OCI-LY7 (cell line): Measurements from ENCODE around the gene POLR2L. TPM values are rescaled to one million over a fixed set of nuclear protein-coding genes. Genes with fewer than 3 reads are reported as not detected.

Source experiments
- BruUV-seq: library from RNA; stranded (reverse); fragments of 400-500 nt; replicated peaks from 2 replicates; lab custom pipeline; 2021; lab: Mats Ljungman, UMichigan
- CTCF ChIA-PET: fragments of 300-600 bp; sonication (Branson Sonifier 250); formaldehyde crosslinking; loops from one replicate; lab custom pipeline; 2022; ENCODE audit warnings: antibody characterized with exemption; ENCODE audit not compliant: unreplicated experiment; lab: Charles Lee
- POLR2A ChIA-PET: fragments of 300-600 bp; sonication (Branson Sonifier 250); formaldehyde crosslinking; loops from one replicate; lab custom pipeline; 2022; ENCODE audit warnings: antibody characterized with exemption; lab: Charles Lee
- DNase-seq: peaks from one replicate; pipeline ENCODE4 v3.0.0-alpha.2; 2015; ENCODE audit warnings: low spot score
- H2AFZ ChIP-seq: fragments of 200-600 bp; sonication (generic), shearing (Covaris generic); 2 replicates; pipeline ENCODE4 v1.6.1; 2014; ENCODE audit warnings: mild to moderate bottlenecking, antibody characterized with exemption, low read length, moderate library complexity
- H3K27ac ChIP-seq: fragments of 200-600 bp; sonication (generic); 2 replicates; pipeline ENCODE4 v1.5.1; 2014; ENCODE audit warnings: mixed run types, low read depth, mild to moderate bottlenecking, moderate library complexity, low read length, inconsistent platforms; ENCODE audit not compliant: poor library complexity, severe bottlenecking
- H3K36me3 ChIP-seq: fragments of 200-600 bp; sonication (generic); 2 replicates; pipeline ENCODE4 v1.6.1; 2014; ENCODE audit warnings: mild to moderate bottlenecking, antibody characterized with exemption, low read length, moderate library complexity, mixed read lengths; ENCODE audit not compliant: insufficient read depth
- H3K4me1 ChIP-seq: fragments of 200-600 bp; sonication (generic); 2 replicates; pipeline ENCODE4 v1.5.1; 2014; ENCODE audit warnings: mild to moderate bottlenecking, low read length; ENCODE audit not compliant: insufficient read depth, poor library complexity, severe bottlenecking
- H3K4me2 ChIP-seq: fragments of 200-600 bp; sonication (generic); 2 replicates; pipeline ENCODE4 v1.6.1; 2014; ENCODE audit warnings: mild to moderate bottlenecking, low read length
- H3K4me3 ChIP-seq: fragments of 200-600 bp; sonication (generic); 2 replicates; pipeline ENCODE4 v1.5.1; 2014; ENCODE audit warnings: mild to moderate bottlenecking, low read depth, low read length; ENCODE audit not compliant: poor library complexity, severe bottlenecking
- H3K79me2 ChIP-seq: fragments of 200-600 bp; sonication (generic); 2 replicates; pipeline ENCODE4 v1.6.1; 2016; ENCODE audit warnings: low read depth, mild to moderate bottlenecking, low read length, moderate library complexity, mixed read lengths; ENCODE audit not compliant: insufficient read depth
- H3K9me2 ChIP-seq: fragments of 200-600 bp; sonication (generic); 2 replicates; pipeline ENCODE4 v1.6.1; 2016; ENCODE audit warnings: mild to moderate bottlenecking, low read length, mixed read lengths; ENCODE audit not compliant: insufficient read depth
- H3K9me3 ChIP-seq: fragments of 200-600 bp; sonication (generic); 2 replicates; pipeline ENCODE4 v1.6.1; 2014; ENCODE audit warnings: mild to moderate bottlenecking, mixed run types, low read length, mixed read lengths
- H4K20me1 ChIP-seq: fragments of 200-600 bp; sonication (generic); 2 replicates; pipeline ENCODE4 v1.6.1; 2014; ENCODE audit warnings: mild to moderate bottlenecking, antibody characterized with exemption, low read length, moderate library complexity, mixed read lengths; ENCODE audit not compliant: insufficient read depth
- CTCF ChIP-seq: fragments of 200-600 bp; sonication (generic); conservative IDR thresholded peaks from 2 replicates; pipeline ENCODE4 v1.5.1; 2014; ENCODE audit warnings: mild to moderate bottlenecking, antibody characterized with exemption, low read length, moderate library complexity, mixed read lengths
- EZH2phosphoT487 ChIP-seq: fragments of 200-600 bp; sonication (generic); IDR thresholded peaks from 2 replicates; pipeline ENCODE4 v1.6.1; 2018; ENCODE audit warnings: low read depth, borderline replicate concordance, mild to moderate bottlenecking, mixed run types, antibody characterized with exemption, low read length, moderate library complexity, mixed read lengths
- intact Hi-C: fragments of 100-400 bp; cut with micrococcal nuclease; formaldehyde crosslinking; loops from one replicate; pipeline ENCODE4 v1.10.0; 2022; ENCODE audit not compliant: unreplicated experiment
- total RNA-seq, 2 experiments: library from RNA; depleted of rRNA in 1 of 2; stranded (reverse); fragments of >200 nt in 1 of 2; shearing (Covaris generic) in 1 of 2; gene quantifications; 2 replicates each; pipeline ENCODE4 v1.2.3, GENCODE V29; 2014 to 2022

Gene POLR2L
- total RNA-seq, 2 experiments from 2014 or later, result 88.3 to 206 TPM

- Histone ChIP-seq H4K20me1 (no peaks in the 10 kb centered on the region), H3K4me3 (no peak overlapping the region), H3K9me2 (no peaks in the 10 kb centered on the region), H3K36me3 (no peaks in the 10 kb centered on the region), H3K4me2 (no peak overlapping the region), H3K9me3 (no peaks in the 10 kb centered on the region), H3K4me1 (no peaks in the 10 kb centered on the region), H2AFZ (no peak overlapping the region), H3K27ac (no peak overlapping the region), H3K79me2 (no peaks in the 10 kb centered on the region)
- DNase-seq, result no peak
- intact Hi-C loops, result no loop called here
- TF ChIP-seq EZH2phosphoT487 (no peak), CTCF (no peak)
- no TSS peak for BruUV-seq
- POLR2A ChIA-PET, result no interaction called here
- CTCF ChIA-PET, result no interaction called here
These were observed 21.8 kb upstream of the POLR2L start for GRCh38 chr11:863910-864827.

- TF ChIP-seq EZH2phosphoT487 (no peak), CTCF (no peak)
- CTCF ChIA-PET, result no interaction called here
- BruUV-seq, result no TSS peak
- Histone ChIP-seq H3K4me3 (no peak overlapping the region), H3K27ac (no peak overlapping the region), H3K9me3 (no peaks in the 10 kb centered on the region), H4K20me1 (no peaks in the 10 kb centered on the region), H3K4me2 (no peak overlapping the region), H3K36me3 (no peaks in the 10 kb centered on the region), H3K9me2 (no peaks in the 10 kb centered on the region), H3K4me1 (no peaks in the 10 kb centered on the region), H3K79me2 (no peaks in the 10 kb centered on the region), H2AFZ (no peak overlapping the region)
- intact Hi-C loops, result no loop called here
- no peak for DNase-seq
- POLR2A ChIA-PET, result no interaction called here
These were observed 20.9 kb upstream of the POLR2L start for GRCh38 chr11:863023-863909.
